Hematopoietic multipotent progenitor cell treated with erythropoietin and hydrocortisone succinate and interleukin-3 and kit ligand, for 4 days (in vitro differentiated cells): Measurements from ENCODE around the gene DYNLT2.

Experiments used
- DNase-seq: peaks from one replicate; pipeline ENCODE4 v3.0.0-alpha.2; 2015

DYNLT2 gene

DNA sequence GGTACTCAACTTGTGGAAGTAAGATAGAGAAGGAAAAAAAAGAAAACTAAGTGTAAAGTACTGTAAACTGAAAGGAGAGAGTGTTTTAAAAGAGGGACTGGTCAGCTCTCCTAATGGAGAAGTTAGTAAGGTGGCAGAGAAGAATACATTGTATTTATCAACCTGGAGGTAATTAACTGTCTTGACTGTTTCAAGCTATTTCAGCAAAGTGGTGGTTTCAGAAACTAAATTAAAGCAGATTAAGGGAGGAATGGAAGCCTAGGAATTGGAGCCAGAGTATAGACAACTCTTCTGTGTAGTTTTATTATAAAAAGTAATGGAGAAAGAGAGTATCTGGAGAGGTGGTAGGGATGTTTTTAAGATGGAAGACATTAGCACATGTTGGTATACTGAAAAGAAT lies 24.4 kb downstream of the DYNLT2 start:
- no peak for DNase-seq

DNA sequence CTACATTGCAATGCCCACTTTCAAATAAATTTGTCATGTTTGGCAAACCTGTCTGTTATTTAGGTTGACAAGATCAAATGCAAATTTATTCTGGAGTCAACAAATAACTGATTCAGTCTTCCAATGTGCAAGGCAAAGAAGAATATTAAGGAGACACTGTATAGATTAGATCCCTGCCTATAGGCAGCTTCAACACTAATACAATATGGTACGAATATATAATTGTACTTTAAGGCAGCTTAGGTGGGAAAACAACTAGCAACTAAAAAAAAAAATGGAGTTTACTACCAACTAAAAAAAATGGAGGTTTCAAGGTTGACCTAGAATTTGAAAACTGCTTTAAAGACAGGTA lies 25.3 kb downstream of the DYNLT2 start:
- no peak for DNase-seq

GRCh38 chr6:169725125-169726048 lies 26.0 kb downstream of the DYNLT2 start:
- DNase-seq = peak; percentile 50

DNA sequence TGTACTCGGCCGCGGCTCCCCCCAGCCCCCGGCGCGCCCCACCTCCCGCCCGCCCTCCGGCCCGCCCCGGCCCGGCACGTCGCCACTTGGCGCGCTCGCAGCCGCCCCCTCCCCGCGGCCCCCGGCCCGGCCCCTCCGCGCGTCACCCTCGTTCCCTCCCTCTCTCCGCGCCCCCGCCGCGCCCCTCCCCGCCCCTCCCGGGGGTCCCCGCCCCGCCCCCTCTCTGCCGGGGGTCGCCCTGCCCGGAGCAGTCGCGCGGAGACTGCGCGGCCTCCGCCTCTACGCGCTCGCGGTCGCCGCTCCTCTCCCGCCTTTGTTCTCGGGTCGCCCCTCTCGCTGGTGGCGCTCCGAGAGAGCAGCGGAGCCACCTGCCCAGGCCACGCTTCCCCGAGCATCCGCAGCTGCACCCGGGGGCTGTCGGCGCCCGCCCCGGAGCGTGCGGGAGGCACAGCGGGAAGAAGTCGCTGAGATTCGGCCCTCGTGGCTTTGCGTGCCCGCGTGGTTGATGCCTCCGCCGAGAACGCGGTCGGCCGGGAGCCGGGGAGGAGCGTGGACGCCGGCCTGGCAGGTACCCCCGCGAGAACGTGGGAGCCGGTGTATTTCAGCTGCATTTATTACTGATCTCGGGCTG lies 26.8 kb downstream of the DYNLT2 start, which contains the start of gene PHF10:
TSS of gene PHF10 (minus strand) at position 7 of the 631 bp plus-strand sequence. CDS start 569 bp downstream, outside the sequence.
- peak; percentile 82 for DNase-seq

DNA sequence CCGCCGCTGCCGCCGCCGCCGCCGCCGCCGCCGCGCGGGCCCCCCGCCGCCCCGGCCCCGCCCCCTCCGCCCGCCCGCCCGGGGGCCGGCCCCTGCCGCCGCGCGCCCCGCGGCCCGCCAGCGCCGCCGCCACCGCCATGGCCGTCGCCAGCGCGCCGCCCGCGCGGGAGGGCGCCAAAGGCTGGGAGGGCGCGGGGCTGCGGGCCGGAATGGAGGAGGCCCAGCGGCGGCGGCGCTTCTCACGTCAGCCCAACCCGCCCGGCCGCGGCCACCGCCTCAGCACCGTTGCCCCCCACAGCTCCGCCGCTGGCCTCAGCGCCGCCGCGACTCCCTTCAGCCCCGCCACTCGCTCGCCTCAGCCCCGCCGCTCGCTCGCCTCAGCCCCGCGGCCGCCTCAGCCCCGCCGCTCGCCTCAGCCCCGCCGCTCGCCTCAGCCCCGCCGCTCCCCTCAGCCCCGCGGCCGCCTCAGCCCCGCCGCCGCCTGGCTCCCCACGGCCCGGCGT lies 27.3 kb downstream of the DYNLT2 start:
- DNase-seq = peak; percentile 64

GRCh38 chr6:169723200-169723909 lies 28.0 kb downstream of the DYNLT2 start:
- DNase-seq = peak; percentile 86

DNA sequence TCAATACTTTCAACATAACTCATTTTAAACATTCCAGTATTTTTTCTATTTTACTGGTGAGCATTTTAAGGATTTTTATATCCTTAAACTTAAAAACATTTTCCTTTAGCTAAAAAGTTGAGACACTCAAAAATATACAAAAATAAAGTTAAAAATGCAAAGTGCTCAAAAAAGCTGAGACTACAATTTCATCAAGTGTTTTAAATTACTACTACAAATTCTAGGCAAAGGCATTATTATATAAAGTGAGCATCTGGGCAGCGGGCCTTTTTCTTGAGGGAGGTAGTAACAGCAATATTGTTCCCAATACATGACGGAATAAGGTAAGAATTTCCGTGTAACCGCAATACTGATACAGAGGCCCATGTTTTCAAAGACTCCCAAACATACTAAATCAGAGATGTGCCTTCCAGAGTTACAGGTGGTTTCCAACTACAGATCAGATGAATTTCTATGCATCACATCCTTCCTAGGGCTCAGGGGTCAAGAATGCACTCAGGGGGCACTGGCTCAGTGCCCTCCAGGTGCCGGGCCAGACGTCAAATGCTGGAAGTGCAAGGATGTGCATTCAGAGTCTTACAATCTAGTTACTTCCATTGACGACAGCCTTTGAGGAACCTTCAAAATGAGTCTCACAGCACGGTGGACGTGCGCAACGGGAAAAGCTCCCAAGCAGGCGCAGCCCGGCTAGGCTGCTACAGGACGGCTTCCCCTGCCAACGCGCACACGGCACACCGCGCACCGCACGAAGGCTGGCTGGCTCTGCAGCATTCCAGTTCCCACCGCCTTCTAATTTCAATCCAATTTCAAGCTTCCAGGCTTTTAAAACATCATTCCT lies 28.8 kb downstream of the DYNLT2 start:
- DNase-seq = peak; percentile 69

DNA sequence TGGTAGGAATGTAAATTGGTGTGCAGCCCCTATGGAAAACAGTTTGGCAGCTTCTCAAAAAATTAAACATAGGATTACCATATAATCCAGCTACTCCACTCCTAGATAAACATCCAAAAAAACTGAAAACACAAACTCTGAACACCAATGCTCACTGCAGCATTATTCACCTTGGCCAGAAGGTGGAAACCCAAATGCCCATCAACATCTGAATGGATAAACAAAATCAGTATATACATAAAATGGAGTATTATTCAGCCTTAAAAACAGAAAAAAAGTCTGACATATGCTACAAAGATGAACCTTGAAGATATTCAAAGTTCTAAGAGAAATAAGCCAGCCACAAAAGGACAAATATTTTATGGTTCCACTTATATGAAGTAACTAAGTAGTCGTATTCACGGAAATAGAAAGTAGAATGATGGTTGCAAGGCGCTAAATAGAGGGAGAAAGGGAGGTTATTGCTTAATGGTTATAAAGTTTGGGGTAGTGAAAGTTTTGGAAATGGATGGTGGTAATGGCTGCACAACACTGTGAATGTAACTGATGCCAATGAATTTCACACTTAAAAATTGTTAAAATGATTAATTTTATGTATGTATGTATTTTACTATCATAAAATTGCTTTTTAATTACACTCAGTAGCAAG lies 31.0 kb downstream of the DYNLT2 start:
- DNase-seq = no peak

GRCh38 chr6:169719117-169719516 lies 32.3 kb downstream of the DYNLT2 start:
- DNase-seq = no peak

DNA sequence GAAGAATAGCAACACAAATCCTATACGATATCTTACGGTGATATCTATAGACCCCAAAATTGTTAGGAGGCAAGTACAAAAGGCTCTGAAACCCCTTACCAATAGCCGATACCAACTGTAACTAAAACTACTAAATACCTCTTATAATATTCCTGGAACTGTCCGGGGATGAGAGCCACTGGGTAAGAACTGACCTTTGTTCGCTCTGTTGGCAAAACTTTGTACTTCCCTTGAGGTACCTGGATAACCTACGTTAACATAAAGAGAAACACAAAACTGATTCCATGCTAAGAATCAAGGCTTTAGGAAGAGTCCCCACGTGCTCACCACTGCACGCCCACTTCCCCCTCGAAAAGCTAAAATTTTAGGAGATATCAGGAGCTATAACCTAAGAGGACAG lies 36.8 kb downstream of the DYNLT2 start:
- DNase-seq = no peak

GRCh38 chr6:169714178-169714577 lies 37.2 kb downstream of the DYNLT2 start:
- no peak for DNase-seq

DNA sequence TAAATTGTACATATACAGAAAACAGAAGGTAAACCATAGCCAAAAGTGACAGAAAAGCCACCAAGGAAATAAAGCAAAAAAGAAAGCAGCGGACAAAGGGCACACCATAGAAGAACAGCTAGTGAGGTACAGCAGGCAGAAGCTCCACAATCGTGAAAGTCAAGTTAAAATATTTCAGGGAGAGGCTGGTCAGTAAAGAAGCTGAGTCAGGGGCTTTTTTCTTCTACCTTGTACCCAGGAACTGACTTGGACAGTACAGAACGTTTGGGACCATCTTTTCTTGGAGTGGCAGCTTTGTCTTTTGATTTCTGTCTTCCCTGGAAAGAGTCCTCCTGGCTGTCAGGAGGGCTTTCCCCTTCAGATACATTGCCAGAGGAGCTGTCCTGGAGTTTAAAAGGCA lies 41.4 kb downstream of the DYNLT2 start:
- no peak for DNase-seq

- no peak for DNase-seq
Observed at GRCh38 chr6:169709293-169709692, 42.1 kb downstream of the DYNLT2 start.

DNA sequence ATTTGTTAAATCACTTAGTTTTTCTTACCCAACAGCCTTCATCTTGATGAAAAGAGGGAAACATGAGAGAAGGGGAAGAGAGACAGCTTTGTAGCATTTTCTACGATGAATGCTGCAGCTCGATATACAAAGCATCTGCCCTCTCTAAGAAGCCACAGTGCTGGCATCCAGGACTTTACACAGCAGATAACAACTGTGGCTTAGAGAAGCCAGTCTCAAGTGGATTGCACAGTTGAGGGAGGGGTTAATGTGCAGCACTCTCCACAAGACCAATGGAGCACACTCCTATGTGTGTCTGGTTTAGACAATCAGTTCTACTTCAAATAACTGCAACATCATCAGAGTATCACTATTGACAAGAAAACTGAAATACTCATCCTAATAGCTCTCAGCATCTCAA lies 43.6 kb downstream of the DYNLT2 start:
- DNase-seq = peak; percentile 81

- DNase-seq = no peak
Observed at GRCh38 chr6:169702840-169703246, 48.5 kb downstream of the DYNLT2 start.

DNA sequence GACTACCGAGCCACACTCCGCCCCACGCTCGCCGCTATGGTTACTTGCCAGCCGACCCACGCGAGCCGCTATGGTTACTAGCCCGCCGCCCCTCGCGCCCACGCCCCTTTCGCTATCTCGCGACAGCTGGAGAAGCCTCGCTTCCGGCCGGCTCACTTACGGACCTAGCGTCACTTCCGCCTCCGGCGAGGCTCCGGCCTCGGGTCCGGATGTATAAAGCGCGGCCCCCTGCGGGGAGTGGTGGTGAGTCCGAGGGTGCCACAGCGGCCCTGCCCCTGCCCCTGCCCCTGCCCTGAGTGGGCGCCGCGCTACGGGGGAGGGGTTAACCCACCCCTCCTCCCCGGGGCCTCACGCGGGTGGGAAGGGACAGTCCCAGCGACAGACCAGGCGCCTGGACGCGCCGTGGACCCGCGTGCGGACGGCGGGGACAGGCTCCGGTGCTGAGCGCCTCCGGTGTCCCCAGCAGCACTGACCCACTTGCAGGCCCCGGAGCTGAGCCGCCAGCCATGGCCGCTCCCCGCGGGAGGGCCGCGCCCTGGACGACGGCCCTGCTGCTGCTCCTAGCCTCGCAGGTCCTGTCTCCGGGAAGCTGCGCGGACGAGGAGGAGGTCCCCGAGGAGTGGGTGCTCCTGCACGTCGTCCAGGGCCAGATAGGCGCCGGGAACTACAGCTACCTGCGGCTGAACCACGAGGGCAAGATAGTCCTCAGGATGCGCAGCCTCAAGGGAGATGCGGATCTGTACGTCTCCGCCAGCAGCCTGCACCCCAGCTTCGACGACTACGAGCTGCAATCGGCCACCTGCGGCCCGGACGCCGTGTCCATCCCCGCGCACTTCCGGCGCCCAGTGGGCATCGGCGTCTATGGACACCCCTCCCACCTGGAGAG lies 49.2 kb downstream of the DYNLT2 start, which contains the start of the genes C6orf120 and WDR27:
TSS of gene C6orf120 (plus strand) at position 173 of the 886 bp plus-strand sequence. CDS start at position 507, 334 bp downstream.
TSS of gene WDR27 (minus strand) at position 76 of the 886 bp plus-strand sequence. CDS start 13,024 bp downstream, outside the sequence.
- DNase-seq = peak; percentile 99

DNA sequence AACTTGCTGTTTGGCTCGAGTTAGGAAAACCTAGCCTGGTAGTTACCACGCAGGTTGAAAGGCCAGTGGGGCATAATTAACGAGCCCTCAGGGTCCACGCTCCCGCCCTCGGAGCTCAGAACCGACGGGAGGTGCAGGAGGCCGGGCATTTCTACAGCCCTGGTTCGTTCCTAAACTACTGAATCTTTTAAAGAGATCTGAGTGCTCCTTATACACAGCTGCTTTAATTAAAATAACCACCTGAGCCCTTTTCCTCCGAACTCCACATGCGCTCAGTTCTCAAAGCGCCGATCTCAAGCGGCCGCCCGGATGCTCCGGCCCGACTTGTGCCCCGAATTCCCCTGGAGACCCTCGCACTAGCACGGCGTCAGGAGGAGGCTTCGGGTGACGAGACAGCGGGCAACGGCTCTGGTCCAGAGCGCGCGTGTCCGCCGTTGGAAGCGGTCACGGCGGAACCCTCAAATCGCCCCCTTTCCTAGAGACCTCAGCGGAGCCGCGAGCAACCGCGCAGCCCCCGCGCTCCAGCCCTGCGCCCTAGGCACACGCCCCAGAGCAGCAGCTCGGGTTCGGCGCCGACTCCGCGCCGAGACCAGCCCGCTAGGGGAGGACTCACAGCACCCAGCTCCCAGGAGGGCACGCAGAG lies 49.9 kb downstream of the DYNLT2 start:
- peak; percentile 53 for DNase-seq

DNA sequence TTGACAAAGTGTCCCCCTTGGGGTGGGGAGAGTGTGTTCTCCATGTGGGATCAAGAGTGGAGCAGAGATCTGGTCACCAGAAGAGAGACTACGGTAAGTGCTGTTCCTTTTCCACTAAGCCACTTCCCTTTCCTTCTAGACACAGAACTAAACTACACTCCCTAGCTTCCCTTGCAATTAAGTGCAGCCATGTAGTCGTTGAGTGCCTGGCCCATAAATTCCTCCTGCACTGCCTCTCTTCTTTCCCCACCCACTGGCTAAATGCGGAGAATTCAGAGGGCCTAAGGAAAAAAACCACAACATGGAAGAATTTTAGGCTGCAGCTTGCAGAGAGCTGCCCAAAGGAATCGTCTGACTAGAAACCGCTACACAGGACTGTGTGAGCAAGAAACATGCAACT lies 51.1 kb downstream of the DYNLT2 start:
- peak; percentile 43 for DNase-seq

- DNase-seq = peak; percentile 37
Observed at GRCh38 chr6:169697115-169697514, 54.3 kb downstream of the DYNLT2 start.

DNA sequence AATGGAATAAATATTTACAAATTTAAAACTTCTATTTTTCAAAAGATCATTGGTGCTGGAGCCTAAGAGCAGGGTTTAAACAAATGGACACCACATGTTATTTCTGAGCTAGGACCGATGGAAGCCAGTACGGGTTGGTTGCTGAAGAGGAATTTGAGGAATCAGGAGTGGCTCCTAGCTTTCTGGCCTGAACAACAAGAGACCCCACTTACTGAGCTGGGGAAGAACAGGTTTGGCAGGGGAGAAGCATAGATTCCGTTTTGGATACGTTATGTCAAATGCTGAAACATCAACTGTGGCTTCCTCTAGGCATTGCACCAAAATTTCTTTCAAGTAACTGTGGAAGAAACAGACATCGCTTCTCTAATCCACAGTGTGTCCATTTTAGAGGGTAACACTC lies 56.2 kb downstream of the DYNLT2 start:
- DNase-seq = no peak
